Heart left ventricle (tissue), 16 donors: ENCODE data around the gene PEX11A. TPM values are rescaled to one million over a fixed set of nuclear protein-coding genes. Genes with fewer than 3 reads are reported as not detected.

ENCODE experiments used
- ATAC-seq, 4 donors: fragments of 200-7000 bp; cut with Tn5 transposase; one replicate each; pipeline ENCODE4 v1.9.1; 2020 to 2022; ENCODE audit warnings: moderate library complexity in 4 of 4, mild to moderate bottlenecking in 3 of 4, moderate number of reproducible peaks in 1 of 4
- DNase-seq, 5 donors: peaks; one replicate each; pipeline ENCODE4 v3.0.0-alpha.2; 2020
- H3K27ac ChIP-seq, 12 donors: fragments of 200-600 bp; sonication (generic) in 4 of 12; one replicate each; pipeline versions ENCODE4 v1.5.0 to v1.8.0; 2016 to 2022; ENCODE audit warnings: mild to moderate bottlenecking in 2 of 12
- H3K27me3 ChIP-seq, 9 donors: fragments of 200-600 bp; sonication (generic) in 2 of 9; one replicate each; pipeline versions ENCODE4 v1.5.1 to v1.8.0; 2016 to 2022; ENCODE audit warnings: mild to moderate bottlenecking in 3 of 9
- H3K36me3 ChIP-seq, 9 donors: fragments of 200-600 bp; sonication (generic) in 2 of 9; one replicate each; pipeline versions ENCODE4 v1.5.0 to v1.8.0; 2018 to 2022; ENCODE audit warnings: mild to moderate bottlenecking in 2 of 9
- H3K4me1 ChIP-seq, 12 donors: fragments of 200-600 bp; sonication (generic) in 4 of 12; one replicate each; pipeline versions ENCODE4 v1.5.0 to v1.8.0; 2016 to 2022; ENCODE audit warnings: mild to moderate bottlenecking in 3 of 12
- H3K4me3 ChIP-seq, 12 donors: fragments of 200-600 bp; sonication (generic) in 4 of 12; one replicate each; pipeline versions ENCODE4 v1.5.0 to v1.8.0; 2017 to 2022; ENCODE audit warnings: mild to moderate bottlenecking in 9 of 12, moderate library complexity in 4 of 12
- H3K9me3 ChIP-seq, 12 donors: fragments of 200-600 bp; sonication (generic) in 4 of 12; one replicate each; pipeline versions ENCODE4 v1.5.0 to v1.8.0; 2016 to 2022; ENCODE audit warnings: mild to moderate bottlenecking in 1 of 12
- CTCF ChIP-seq, 12 donors: fragments of 200-600 bp; sonication (generic) in 4 of 12; IDR thresholded peaks; one replicate each; pipeline versions ENCODE4 v1.5.0 to v1.8.0; 2018 to 2022; ENCODE audit warnings: antibody characterized with exemption in 12 of 12, mild to moderate bottlenecking in 5 of 12
- POLR2A ChIP-seq, 2 donors: fragments of 450-650 bp; IDR thresholded peaks; one replicate each; pipeline ENCODE4 v1.6.1; 2017; ENCODE audit warnings: antibody characterized with exemption in 2 of 2, mild to moderate bottlenecking in 2 of 2, moderate library complexity in 2 of 2
- WGBS, 4 donors: extraction: QIAGEN DNeasy Blood & Tissue Kit in 2 of 4; methylation state at CpG; one replicate each; pipeline versions ENCODE4 v1.1.5 to v1.1.7; 2013 to 2018; 5-methylcytosine and 5-hydroxymethylcytosine counted together
- intact Hi-C, 10 donors: fragments of 100-400 bp; cut with DNase I; formaldehyde crosslinking; loops; one replicate each; pipeline versions ENCODE4 v1.11.1 to v1.14.2; 2022
- polyA plus RNA-seq, 2 donors: library from polyadenylated mRNA; stranded (reverse); fragments of 200-250 nt; gene quantifications; one replicate each; pipeline ENCODE4 v1.2.3, GENCODE V29; 2013
- total RNA-seq, 9 donors: library from RNA; depleted of rRNA in 2 of 9; stranded (reverse); fragments of >200 nt in 2 of 9; fragmentation: NEBNext Ultra II Directional in 3 of 9; extraction: Animal tissue kit (Norgen Biotek cat#: 25700) in 3 of 9; gene quantifications; one replicate each; pipeline versions ENCODE4 v1.1.0 to v1.2.4, GENCODE V29; 2016 to 2023
- donor health status: ischemic (EF 13 %, LVEDD 7.1; RV severe dilation, severe dysfunction).
- donor health status: healthy with polysubstance abuse.
- donor health status: DM: no; HTN: yes; CAD: no.
- donor health status: DM: no; HTN: no; CAD: no.
- donor health status: ischemic (EF 25% LVEDD 6.9; RV normal size, moderate dysfunction).
- donor health status: ischemic (EF 25% LVEDD 5.7; RV mildly dilated, moderate dysfunction).
- donor health status: healthy.
- donor health status: DM: yes; HTN: yes; CAD: no.
- donor health status: ischemic (EF 35%, LVEDD 5.7; RV mildly dilated, moderate dysfunction).
- donor health status: nonischemic (EF 11% LVEDD 7.7; RV severe dilation, severe dysfunction).
- donor health status: DM: yes; HTN: yes; CAD: no.
- donor health status: PGD.
- donor health status: ischemic (EF 29% LVEDD 5.4; RV normal size, mild dysfunction).
- donor health status: nonischemic (EF 23%, LVEDD 6.1; RV moderate dilation, normal function).

PEX11A gene
- total and polyA plus RNA-seq, 11 donors: 5.9 to 23.0 (median 10.7) TPM

DNA sequence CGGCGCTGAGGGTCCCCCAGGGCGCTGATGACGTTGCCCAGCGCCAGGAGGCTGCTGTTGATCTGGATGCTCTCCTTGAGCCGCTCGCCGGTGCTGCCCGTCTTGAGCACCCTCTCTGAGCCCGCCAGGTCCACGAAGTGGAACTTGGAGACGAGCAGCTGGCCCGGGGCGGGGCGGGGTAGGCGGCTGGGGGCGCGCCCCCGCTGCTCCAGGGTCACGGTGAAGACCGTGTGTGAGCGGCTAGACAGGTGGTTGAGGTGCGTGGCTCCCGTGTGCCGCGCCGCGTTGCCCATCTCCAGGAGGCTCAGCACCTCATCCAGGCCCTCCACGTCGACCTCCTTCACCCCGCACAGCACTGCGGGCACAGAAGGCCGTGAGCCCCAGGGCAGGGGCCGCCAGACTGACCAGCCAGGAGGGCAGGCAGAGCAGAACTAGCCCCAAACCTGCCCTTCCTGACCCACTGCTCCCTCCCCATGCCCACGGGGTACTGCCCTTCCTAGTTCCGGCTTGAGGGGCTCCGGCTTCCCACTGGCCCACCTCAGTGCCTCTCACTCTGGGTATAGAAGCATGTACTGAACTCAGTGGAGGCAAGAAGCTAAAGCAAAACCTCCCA, 41.4 kb downstream of the PEX11A start:
- Histone ChIP-seq H3K9me3 (no peaks in the 10 kb centered on the region), H3K27ac (no peak overlapping the region), H3K4me1 (peaks cover 0 to 9% (median 0%) of the 10 kb centered on the region in 12 donors), H3K4me3 (no peak overlapping the region), H3K36me3 (peaks cover 0 to 10% (median 0%) of the 10 kb centered on the region in 9 donors), H3K27me3 (peaks cover 0 to under 1% (median 0%) of the 10 kb centered on the region in 9 donors)
- WGBS, 4 donors: 96 to 97% (median 97%) methylated on average over 6 to 37 of the region's 37 CpGs
- no peak for TF ChIP-seq CTCF (IDR thresholded peaks at IDR 0.05)
- TF ChIP-seq POLR2A (IDR thresholded peaks at IDR 0.05): no peak
- peak in 2 of 5 donors; percentile 15 to 43 for DNase-seq
- ATAC-seq: no peak
- intact Hi-C loops: loop anchor here in 2 of 10 donors (5.0 to 10.0 kb wide), 2 partner anchors 93 to 96 kb away; no protein-coding TSS in a partner anchor

DNA sequence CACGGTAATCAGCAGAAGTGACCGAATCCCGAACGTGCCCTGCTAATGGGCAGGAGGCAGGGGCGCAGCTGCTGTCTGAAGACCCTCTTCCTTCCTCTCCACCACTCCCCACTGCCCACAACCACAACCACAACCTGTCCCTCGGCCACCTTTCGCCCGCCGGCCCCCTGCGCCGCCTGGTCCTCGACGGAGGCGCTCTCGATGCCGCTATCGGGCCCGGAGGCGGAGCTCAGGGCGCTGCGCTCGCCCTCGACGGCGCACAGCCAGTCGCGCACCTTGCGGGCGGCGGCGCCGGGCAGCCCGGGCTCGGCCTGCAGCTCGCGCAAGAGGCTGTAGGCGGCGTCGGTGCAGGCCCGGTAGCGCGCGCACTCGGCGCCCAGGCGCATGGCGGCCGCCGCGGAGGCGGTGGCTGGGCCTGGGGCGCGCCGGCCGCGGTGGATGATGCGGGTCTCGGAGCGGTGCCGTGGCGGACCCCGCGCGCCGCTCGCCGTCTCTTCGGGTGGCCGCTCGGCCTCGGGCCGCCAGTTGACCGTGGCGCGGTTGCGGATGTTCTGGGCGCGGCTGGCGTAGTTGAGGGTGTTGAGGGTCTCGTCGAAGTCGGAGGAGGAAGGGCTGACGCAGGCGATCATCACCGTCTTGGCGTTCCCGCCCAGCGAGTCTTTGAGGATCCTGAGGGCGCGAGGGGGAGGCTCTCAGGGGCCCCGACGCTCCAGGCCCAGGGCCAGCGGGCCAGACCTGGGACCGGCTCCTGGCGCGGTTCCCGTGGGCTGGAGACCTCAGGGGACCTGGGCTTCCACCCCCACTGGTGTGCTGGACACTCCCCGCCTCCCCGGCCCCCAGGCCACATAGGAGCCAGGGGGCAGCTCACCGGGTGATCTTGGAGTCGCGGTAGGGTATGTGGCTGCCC, 42.2 kb downstream of the PEX11A start:
- peak in 2 of 5 donors; percentile 15 to 42 for DNase-seq
- no peak for TF ChIP-seq CTCF (IDR thresholded peaks at IDR 0.05)
- no peak for TF ChIP-seq POLR2A (IDR thresholded peaks at IDR 0.05)
- Histone ChIP-seq H3K4me3 (no peak overlapping the region), H3K27ac (no peak overlapping the region), H3K4me1 (peaks cover 0 to 9% (median 0%) of the 10 kb centered on the region in 12 donors), H3K9me3 (no peaks in the 10 kb centered on the region), H3K36me3 (peaks cover 0 to 11% (median 0%) of the 10 kb centered on the region in 9 donors), H3K27me3 (no peaks in the 10 kb centered on the region)
- WGBS, 4 donors: 82 to 89% (median 86%) methylated on average over 61 to 102 of the region's 102 CpGs
- intact Hi-C loops: loop anchor here in 2 of 10 donors (5.0 to 10.0 kb wide), 2 partner anchors 94 to 96 kb away; no protein-coding TSS in a partner anchor
- ATAC-seq: no peak

DNA sequence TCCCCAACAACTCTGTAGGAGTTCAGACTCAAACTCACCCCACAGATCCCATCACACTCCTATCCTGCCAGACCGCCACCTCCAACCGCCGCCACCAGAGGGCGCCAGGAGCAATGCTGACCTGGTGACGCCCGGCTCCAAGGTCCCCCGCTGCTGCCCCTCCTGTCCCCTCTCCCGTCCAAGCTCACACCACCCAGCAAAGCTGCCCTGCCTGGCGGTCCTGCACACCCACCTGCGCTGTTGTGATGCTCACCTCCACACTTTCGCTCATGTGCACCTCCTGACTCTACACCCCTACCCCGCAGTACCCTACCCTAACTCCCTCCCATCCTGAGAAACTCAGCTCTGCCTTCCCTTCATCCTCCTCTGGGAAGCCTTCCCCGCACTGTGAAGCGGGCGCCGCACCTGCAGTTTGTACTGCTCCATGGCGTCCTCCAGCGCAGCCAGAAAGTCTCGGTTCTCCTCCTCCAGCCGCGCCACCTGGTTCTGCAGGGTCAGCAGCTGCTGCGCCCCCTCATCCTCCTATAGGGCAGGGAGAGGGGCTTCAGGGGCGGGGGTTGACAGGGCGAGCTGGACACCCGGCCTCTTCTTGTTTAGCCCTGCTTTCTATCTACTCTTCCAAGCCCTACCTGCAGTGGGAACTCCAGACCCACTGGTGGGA, 43.2 kb downstream of the PEX11A start:
- peak; percentile 43 to 71 (median 62) for ATAC-seq
- WGBS, 4 donors: 49 to 51% (median 50%) methylated on average over 25 of the region's 25 CpGs
- Histone ChIP-seq H3K36me3 (peaks cover 0 to 17% (median 0%) of the 10 kb centered on the region in 9 donors), H3K4me3 (no peak overlapping the region), H3K27me3 (no peaks in the 10 kb centered on the region), H3K4me1 (peaks cover 0 to 9% (median 0%) of the 10 kb centered on the region in 12 donors), H3K27ac (no peak overlapping the region), H3K9me3 (no peaks in the 10 kb centered on the region)
- intact Hi-C loops: loop anchor here in 2 of 10 donors (5.0 to 10.0 kb wide), 2 partner anchors 95 to 97 kb away; no protein-coding TSS in a partner anchor
- peak; percentile 72 to 90 (median 75) for DNase-seq
- TF ChIP-seq CTCF (IDR thresholded peaks at IDR 0.05) (peak; percentile 71 to 92 (median 77)), POLR2A (IDR thresholded peaks at IDR 0.05) (no peak)
